ENCODE results near the gene ZNF354C. TPM values are rescaled to one million over a fixed set of nuclear protein-coding genes. Genes with fewer than 3 reads are reported as not detected.

ZNF354C gene
- polyA plus RNA-seq, 3 donors = 0.25 to 0.48 (median 0.31) TPM

DNA sequence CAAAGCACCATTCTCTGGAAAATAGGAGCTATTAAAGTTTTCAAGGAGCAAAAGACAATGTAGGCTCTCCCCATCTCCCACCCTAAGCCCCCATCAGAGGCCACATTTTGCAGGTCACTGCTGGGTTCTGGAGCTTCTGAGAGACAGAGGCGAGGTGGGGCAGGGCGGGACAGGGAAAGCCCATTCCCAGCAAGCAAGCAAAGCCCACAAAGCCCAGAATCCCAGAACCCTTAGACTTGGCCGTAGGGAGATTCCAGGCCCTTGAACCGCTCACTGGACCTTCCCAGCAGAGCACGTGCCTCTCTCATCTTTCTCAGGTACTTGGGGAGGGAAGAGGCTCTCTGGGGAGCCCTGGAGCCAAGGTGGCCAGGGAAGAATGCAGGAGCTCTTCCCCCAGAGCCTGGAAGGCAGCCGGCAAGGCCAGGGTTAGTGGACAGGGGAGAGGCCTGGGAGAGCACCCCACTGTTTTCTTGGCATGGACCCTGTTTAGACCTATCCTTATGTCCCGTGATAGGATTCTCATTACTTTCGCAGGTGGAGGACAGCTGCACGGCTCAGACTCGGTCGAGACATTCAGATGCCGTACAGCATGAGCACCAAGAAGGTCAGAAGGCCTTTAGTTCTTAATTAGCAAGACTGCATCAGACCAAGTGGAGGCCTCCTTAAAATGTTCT, 52.4 kb downstream of the ZNF354C start:
- Histone ChIP-seq H2AFZ (ENCODE audit: insufficient read depth, low read depth, low read length, poor library complexity, severe bottlenecking) (no peak overlapping the region), H3K4me3 (replicated peaks in 1 of 3; ENCODE audit: low read depth in 2 of 3, low read length in 3 of 3) (no peak overlapping the region), H4K20me1 (ENCODE audit: insufficient read depth, low read length) (no peaks in the 10 kb centered on the region), H3K9me3 (replicated peaks in 1 of 2; ENCODE audit: control insufficient read depth in 1 of 2, insufficient read depth in 1 of 2, low read length in 2 of 2) (peaks cover 65 to 85% of the 10 kb centered on the region in 2 donors), H3K27ac (ENCODE audit: low read depth in 1 of 2, low read length in 2 of 2) (no peak overlapping the region), H3K4me1 (ENCODE audit: control insufficient read depth in 1 of 2, insufficient read depth in 2 of 2, low read length in 2 of 2) (no peaks in the 10 kb centered on the region), H3K27me3 (ENCODE audit: control insufficient read depth in 2 of 2, insufficient read depth in 2 of 2, low read length in 2 of 2) (no peaks in the 10 kb centered on the region), H3K79me2 (ENCODE audit: insufficient read depth, low read length) (no peaks in the 10 kb centered on the region), H3K4me2 (replicated peaks; ENCODE audit: extremely low read depth, low read length, poor library complexity, severe bottlenecking) (no peak overlapping the region), H3K9ac (ENCODE audit: insufficient read depth, low read length, poor library complexity, severe bottlenecking) (no peak overlapping the region), H3K36me3 (replicated peaks in 1 of 2; ENCODE audit: control insufficient read depth in 1 of 2, insufficient read depth in 2 of 2, low read length in 2 of 2) (no peaks in the 10 kb centered on the region)
- H3K4me3 Mint-ChIP-seq = no peak overlapping the region
- TF ChIP-seq, protein P1, sequence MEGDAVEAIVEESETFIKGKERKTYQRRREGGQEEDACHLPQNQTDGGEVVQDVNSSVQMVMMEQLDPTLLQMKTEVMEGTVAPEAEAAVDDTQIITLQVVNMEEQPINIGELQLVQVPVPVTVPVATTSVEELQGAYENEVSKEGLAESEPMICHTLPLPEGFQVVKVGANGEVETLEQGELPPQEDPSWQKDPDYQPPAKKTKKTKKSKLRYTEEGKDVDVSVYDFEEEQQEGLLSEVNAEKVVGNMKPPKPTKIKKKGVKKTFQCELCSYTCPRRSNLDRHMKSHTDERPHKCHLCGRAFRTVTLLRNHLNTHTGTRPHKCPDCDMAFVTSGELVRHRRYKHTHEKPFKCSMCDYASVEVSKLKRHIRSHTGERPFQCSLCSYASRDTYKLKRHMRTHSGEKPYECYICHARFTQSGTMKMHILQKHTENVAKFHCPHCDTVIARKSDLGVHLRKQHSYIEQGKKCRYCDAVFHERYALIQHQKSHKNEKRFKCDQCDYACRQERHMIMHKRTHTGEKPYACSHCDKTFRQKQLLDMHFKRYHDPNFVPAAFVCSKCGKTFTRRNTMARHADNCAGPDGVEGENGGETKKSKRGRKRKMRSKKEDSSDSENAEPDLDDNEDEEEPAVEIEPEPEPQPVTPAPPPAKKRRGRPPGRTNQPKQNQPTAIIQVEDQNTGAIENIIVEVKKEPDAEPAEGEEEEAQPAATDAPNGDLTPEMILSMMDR (IDR thresholded peaks at IDR 0.05) = no peak
- no peak for DNase-seq
- whole genome bisulfite sequencing (ENCODE audit: insufficient coverage) = 87% methylated on average over 6 of the region's 12 CpGs
- H3K9me3 Mint-ChIP-seq = peaks cover 39 to 87% (median 74%) of the 10 kb centered on the region in 7 donors
- H3K36me3 Mint-ChIP-seq = no peaks in the 10 kb centered on the region
- intact Hi-C loops (cut with micrococcal nuclease) = no loop called here
- H3K27me3 Mint-ChIP-seq (ENCODE audit: low read depth in 3 of 3) = peaks cover 0 to 2% (median 2%) of the 10 kb centered on the region in 3 donors
- H3K4me1 Mint-ChIP-seq = no peaks in the 10 kb centered on the region
- H3K27ac Mint-ChIP-seq = no peak overlapping the region

DNA sequence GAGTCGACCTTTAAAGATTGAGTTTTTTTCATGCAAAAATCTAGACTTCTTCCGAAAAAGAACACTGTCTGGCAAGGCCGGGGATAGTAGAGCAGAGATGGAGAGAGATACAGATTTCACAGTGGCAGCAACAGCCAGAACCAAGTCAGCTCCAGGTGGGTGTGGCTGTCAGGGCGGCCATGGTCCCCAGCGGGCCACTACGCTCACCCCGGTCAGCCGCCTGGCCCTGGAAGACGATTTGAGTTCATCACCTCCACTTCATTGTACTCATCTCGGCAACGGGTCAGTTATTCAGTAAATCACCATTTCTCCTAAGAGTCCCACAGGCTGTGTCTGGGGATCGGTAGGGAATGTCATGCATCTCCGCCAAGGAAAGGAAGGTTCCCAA, 53.0 kb downstream of the ZNF354C start:
- TF ChIP-seq, protein P1 (IDR thresholded peaks at IDR 0.05) = no peak
- H3K9ac ChIP-seq (ENCODE audit: insufficient read depth, low read length, poor library complexity, severe bottlenecking) = no peak overlapping the region
- Mint-ChIP-seq H3K36me3 (no peaks in the 10 kb centered on the region), H3K27ac (no peak overlapping the region), H3K27me3 (ENCODE audit: low read depth in 3 of 3) (peaks cover 0 to 2% (median 2%) of the 10 kb centered on the region in 3 donors), H3K9me3 (peaks cover 39 to 88% (median 74%) of the 10 kb centered on the region in 7 donors), H3K4me3 (no peak overlapping the region), H3K4me1 (no peaks in the 10 kb centered on the region)
- H3K4me3 ChIP-seq (replicated peaks in 1 of 3; ENCODE audit: low read depth in 2 of 3, low read length in 3 of 3) = no peak overlapping the region
- 94% methylated on average over 9 of the region's 13 CpGs for WGBS (ENCODE audit: insufficient coverage)
- intact Hi-C loops (cut with micrococcal nuclease) = no loop called here
- peaks cover 70 to 90% of the 10 kb centered on the region in 2 donors for H3K9me3 ChIP-seq (replicated peaks in 1 of 2; ENCODE audit: control insufficient read depth in 1 of 2, insufficient read depth in 1 of 2, low read length in 2 of 2)
- no peak overlapping the region for H2AFZ ChIP-seq (ENCODE audit: insufficient read depth, low read depth, low read length, poor library complexity, severe bottlenecking)
- H3K4me1 ChIP-seq (ENCODE audit: control insufficient read depth in 1 of 2, insufficient read depth in 2 of 2, low read length in 2 of 2) = no peaks in the 10 kb centered on the region
- H3K27me3 ChIP-seq (ENCODE audit: control insufficient read depth in 2 of 2, insufficient read depth in 2 of 2, low read length in 2 of 2) = no peaks in the 10 kb centered on the region
- H3K4me2 ChIP-seq (replicated peaks; ENCODE audit: extremely low read depth, low read length, poor library complexity, severe bottlenecking) = no peak overlapping the region
- no peaks in the 10 kb centered on the region for H4K20me1 ChIP-seq (ENCODE audit: insufficient read depth, low read length)
- DNase-seq = no peak
- H3K79me2 ChIP-seq (ENCODE audit: insufficient read depth, low read length) = no peaks in the 10 kb centered on the region
- no peaks in the 10 kb centered on the region for H3K36me3 ChIP-seq (replicated peaks in 1 of 2; ENCODE audit: control insufficient read depth in 1 of 2, insufficient read depth in 2 of 2, low read length in 2 of 2)
- H3K27ac ChIP-seq (ENCODE audit: low read depth in 1 of 2, low read length in 2 of 2) = no peak overlapping the region

All from CD14-positive monocyte (primary cell).